Measurements from ENCODE around the gene IL13RA1. TPM values are rescaled to one million over a fixed set of nuclear protein-coding genes. Genes with fewer than 3 reads are reported as not detected.

Gene IL13RA1
- total RNA-seq, 1 experiment from 2014 or later, result 28.2 TPM

DNA sequence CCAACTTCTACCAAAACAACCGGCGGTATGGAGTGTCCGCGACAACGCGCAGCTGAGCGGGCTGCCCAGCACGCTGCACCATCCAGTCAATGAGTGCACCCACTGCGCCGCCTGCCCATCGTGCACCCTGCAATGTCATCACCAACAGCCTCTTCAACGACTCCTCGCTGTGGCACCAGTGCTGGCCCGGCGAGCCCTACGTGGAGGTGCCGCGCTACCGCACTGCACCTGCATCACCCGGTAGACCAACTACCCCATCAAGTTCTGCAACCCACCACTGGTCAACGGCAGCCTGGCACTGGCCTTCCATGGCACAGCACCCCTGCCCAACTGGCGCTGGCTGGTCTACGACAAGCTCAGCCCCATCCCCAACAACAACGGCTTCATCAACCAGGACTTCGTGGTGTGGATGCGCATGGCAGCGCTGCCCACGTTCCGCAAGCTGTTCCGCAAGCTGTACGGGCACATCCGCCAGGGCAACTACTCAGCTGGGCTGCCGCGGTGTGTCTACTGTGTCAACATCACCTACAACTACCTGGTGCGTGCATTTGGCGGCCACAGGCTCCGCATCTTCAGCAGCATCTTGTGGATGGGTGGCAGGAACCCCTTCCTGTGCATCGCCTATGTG lies 42.8 kb downstream of the IL13RA1 start:
- Histone ChIP-seq H3K9me3 (ENCODE audit: control insufficient read depth in 1 of 2, insufficient read depth in 1 of 2, low read depth in 1 of 2, low read length in 2 of 2) (no peaks in the 10 kb centered on the region), H3K4me2 (ENCODE audit: low read length) (no peak overlapping the region), H3K4me3 (replicated peaks in 1 of 2; ENCODE audit: low read depth in 1 of 2, low read length in 2 of 2) (no peak overlapping the region), H2AFZ (ENCODE audit: low read depth, low read length, poor library complexity, severe bottlenecking) (no peak overlapping the region), H3K4me1 (ENCODE audit: control insufficient read depth in 1 of 2, insufficient read depth in 2 of 2, low read length in 2 of 2) (no peaks in the 10 kb centered on the region), H3K9me2 (ENCODE audit: insufficient read depth) (no peaks in the 10 kb centered on the region), H3K9ac (ENCODE audit: low read length) (no peak overlapping the region), H3K79me2 (ENCODE audit: insufficient read depth, low read length) (no peaks in the 10 kb centered on the region), H3K36me3 (ENCODE audit: control insufficient read depth in 1 of 2, insufficient read depth in 2 of 2, low read length in 2 of 2) (no peaks in the 10 kb centered on the region), H3K27ac (ENCODE audit: low read depth, low read length) (no peak overlapping the region), H4K20me1 (ENCODE audit: insufficient read depth) (no peaks in the 10 kb centered on the region), H3K27me3 (ENCODE audit: insufficient read depth, low read length) (no peaks in the 10 kb centered on the region)
- no peak for ATAC-seq
- no TSS peak for BruUV-seq (replicated peaks)
- POLR2A ChIA-PET, result no interaction called here
- TF ChIP-seq, protein P1, sequence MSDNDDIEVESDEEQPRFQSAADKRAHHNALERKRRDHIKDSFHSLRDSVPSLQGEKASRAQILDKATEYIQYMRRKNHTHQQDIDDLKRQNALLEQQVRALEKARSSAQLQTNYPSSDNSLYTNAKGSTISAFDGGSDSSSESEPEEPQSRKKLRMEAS (IDR thresholded peaks at IDR 0.05), result no peak
- intact Hi-C loops (cut with micrococcal nuclease), result no loop called here
- RAD21 ChIA-PET (ENCODE audit: low non-redundant PET in 1 of 2, low total read pairs in 2 of 2, uncharacterized antibody in 2 of 2, unreplicated experiment in 2 of 2), result no interaction called here
- DNase-seq (ENCODE audit: low read depth, low spot score), result no peak
- CTCF ChIA-PET, result no interaction called here

DNA sequence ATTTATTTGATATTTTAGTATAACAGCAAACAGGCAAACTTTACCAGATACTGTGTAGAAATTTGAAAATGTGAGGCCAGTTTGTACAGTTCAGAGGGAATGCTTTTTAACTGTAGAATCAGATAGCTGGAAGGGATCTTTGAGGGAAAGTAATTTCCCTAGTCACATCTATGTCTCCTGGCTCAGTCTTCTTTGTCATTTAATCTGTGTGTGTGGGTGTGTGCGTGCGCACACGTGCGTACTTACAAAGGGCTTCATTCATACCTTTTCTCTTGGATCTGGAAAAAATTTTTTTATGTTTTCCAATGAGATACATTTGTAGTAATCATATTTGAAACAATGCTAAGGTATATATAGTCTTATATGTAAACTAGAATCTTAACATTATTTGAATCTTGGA lies 44.6 kb downstream of the IL13RA1 start:
- CTCF ChIA-PET, result no interaction called here

More for the DNA sequence above, 44.6 kb downstream of the IL13RA1 start:
- intact Hi-C loops (cut with micrococcal nuclease), result no loop called here
- ChIA-PET POLR2A (no interaction called here), RAD21 (ENCODE audit: low non-redundant PET in 1 of 2, low total read pairs in 2 of 2, uncharacterized antibody in 2 of 2, unreplicated experiment in 2 of 2) (no interaction called here)
- no peaks in the 10 kb centered on the region for H3K79me2 ChIP-seq (ENCODE audit: insufficient read depth, low read length)
- H3K4me3 ChIP-seq (replicated peaks in 1 of 2; ENCODE audit: low read depth in 1 of 2, low read length in 2 of 2), result no peak overlapping the region
- TF ChIP-seq FOSL1 (IDR thresholded peaks at IDR 0.05; ENCODE audit: low read depth) (no peak), SP1 (IDR thresholded peaks at IDR 0.05; ENCODE audit: low read depth) (no peak)
- TF ChIP-seq, protein P2, sequence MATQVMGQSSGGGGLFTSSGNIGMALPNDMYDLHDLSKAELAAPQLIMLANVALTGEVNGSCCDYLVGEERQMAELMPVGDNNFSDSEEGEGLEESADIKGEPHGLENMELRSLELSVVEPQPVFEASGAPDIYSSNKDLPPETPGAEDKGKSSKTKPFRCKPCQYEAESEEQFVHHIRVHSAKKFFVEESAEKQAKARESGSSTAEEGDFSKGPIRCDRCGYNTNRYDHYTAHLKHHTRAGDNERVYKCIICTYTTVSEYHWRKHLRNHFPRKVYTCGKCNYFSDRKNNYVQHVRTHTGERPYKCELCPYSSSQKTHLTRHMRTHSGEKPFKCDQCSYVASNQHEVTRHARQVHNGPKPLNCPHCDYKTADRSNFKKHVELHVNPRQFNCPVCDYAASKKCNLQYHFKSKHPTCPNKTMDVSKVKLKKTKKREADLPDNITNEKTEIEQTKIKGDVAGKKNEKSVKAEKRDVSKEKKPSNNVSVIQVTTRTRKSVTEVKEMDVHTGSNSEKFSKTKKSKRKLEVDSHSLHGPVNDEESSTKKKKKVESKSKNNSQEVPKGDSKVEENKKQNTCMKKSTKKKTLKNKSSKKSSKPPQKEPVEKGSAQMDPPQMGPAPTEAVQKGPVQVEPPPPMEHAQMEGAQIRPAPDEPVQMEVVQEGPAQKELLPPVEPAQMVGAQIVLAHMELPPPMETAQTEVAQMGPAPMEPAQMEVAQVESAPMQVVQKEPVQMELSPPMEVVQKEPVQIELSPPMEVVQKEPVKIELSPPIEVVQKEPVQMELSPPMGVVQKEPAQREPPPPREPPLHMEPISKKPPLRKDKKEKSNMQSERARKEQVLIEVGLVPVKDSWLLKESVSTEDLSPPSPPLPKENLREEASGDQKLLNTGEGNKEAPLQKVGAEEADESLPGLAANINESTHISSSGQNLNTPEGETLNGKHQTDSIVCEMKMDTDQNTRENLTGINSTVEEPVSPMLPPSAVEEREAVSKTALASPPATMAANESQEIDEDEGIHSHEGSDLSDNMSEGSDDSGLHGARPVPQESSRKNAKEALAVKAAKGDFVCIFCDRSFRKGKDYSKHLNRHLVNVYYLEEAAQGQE (IDR thresholded peaks at IDR 0.05; ENCODE audit: low read depth), result no peak
- no TSS peak for BruUV-seq (replicated peaks)
- DNase-seq (ENCODE audit: low read depth, low spot score) (no peak), ATAC-seq (no peak)
- no peak overlapping the region for H2AFZ ChIP-seq (ENCODE audit: low read depth, low read length, poor library complexity, severe bottlenecking)
- no peak overlapping the region for H3K27ac ChIP-seq (ENCODE audit: low read depth, low read length)
- H3K9me3 ChIP-seq (ENCODE audit: control insufficient read depth in 1 of 2, insufficient read depth in 1 of 2, low read depth in 1 of 2, low read length in 2 of 2), result no peaks in the 10 kb centered on the region
- no peak overlapping the region for H3K9ac ChIP-seq (ENCODE audit: low read length)
- no peaks in the 10 kb centered on the region for H3K9me2 ChIP-seq (ENCODE audit: insufficient read depth)
- no peaks in the 10 kb centered on the region for H3K4me1 ChIP-seq (ENCODE audit: control insufficient read depth in 1 of 2, insufficient read depth in 2 of 2, low read length in 2 of 2)
- no peaks in the 10 kb centered on the region for H3K36me3 ChIP-seq (ENCODE audit: control insufficient read depth in 1 of 2, insufficient read depth in 2 of 2, low read length in 2 of 2)
- no peak overlapping the region for H3K4me2 ChIP-seq (ENCODE audit: low read length)
- H4K20me1 ChIP-seq (ENCODE audit: insufficient read depth), result no peaks in the 10 kb centered on the region
- H3K27me3 ChIP-seq (ENCODE audit: insufficient read depth, low read length), result no peaks in the 10 kb centered on the region
